GM18519 (cell line): ENCODE data around the gene ITGB3BP.
"Not testable (repeated sequence)": the region's sequence is repeated elsewhere in the genome, so short reads cannot be mapped to it uniquely, and the experiment has no call there.

Experiments used
- ATAC-seq: cut with Tn5 transposase; IDR thresholded peaks from one replicate; pipeline ENCODE4 v1.9.1; 2021; ENCODE audit warnings: mild to moderate bottlenecking, moderate library complexity; ENCODE audit not compliant: unreplicated experiment, low FRiP score

The ITGB3BP gene

GRCh38 chr1:63509718-63510117, 13.3 kb downstream of the ITGB3BP start:
- ATAC-seq, result no peak

DNA sequence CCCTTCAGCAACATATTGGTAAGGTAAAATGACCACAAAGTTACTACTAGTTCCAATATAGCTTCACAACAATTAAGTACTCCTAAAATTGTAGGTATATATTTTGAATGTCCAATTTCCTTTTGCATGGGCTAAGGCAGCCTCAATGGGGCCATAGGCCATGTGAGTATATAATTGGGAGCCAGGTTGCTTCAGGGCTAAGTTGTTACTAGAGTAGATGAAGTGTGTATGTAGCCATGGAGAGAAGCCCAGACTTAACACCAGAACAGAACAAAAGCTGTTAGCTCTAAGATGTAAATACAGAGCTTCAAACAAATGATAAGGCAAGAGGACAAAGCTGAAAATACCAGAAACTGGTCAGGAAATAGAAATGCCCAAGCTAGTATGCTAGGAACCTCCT, 16.2 kb downstream of the ITGB3BP start:
- ATAC-seq, result no peak

- ATAC-seq, result no peak
Observed at GRCh38 chr1:63501256-63501655, 21.8 kb downstream of the ITGB3BP start.

GRCh38 chr1:63498106-63498505, 24.9 kb downstream of the ITGB3BP start:
- ATAC-seq, result no peak

DNA sequence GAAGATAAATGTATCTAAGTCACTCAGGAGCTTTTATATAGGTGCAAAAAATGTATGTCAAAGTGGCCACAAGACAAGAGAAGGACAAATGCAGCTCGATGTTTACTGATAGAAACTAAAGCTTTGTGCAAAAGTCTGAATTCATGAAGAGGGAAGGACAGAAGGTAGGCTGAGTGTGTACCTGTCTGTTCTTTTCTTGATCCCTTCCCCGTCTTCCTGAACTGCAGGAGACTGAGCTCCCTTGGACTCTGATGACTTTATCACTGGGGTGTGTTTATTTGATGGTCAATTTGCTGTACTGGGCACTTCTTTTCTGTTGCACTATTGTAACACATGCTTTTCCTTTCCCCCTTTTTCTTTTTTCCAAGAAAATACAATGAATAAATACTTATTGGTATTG, 25.4 kb downstream of the ITGB3BP start:
- ATAC-seq, result no peak

GRCh38 chr1:63487336-63488065, 35.5 kb downstream of the ITGB3BP start:
- ATAC-seq, result no peak

DNA sequence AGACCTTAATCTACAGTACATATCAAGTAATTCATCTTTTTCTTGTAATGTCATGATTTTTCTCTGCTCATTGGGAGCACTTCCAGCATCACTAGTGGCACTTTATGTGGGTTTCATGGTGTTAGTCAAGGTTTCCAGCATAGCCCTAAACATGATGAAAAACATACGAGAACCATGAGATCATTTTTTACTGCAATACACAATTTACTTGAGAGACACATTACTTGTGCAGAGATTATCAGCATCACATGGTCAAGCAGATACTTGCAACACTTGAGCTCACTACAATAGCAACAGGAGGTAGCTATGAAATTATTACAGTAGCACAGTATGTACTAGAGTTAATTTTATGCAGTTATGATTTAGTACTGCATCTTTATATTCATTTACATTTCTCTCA, 36.4 kb downstream of the ITGB3BP start:
- no peak for ATAC-seq

GRCh38 chr1:63480057-63480456, 43.0 kb downstream of the ITGB3BP start:
- no peak for ATAC-seq

DNA sequence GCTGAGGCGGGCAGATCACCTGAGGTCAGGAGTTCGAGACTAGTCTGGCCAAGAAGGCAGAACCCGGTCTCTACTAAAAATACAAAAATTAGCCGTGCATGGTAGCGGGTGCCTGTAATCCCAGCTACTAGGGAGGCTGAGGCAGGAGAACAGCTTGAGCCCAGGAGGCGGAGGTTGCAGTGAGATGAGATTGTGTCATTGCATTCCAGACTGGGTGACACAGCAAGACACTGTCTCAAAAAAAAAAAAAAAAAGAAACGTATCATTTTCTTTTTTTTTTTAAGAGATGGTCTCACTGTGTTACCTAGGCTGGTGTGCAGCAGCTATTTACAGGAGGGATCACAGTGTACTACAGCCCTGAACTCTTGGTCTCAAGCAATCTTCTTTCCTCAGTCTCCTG, 47.3 kb downstream of the ITGB3BP start:
- no peak for ATAC-seq

DNA sequence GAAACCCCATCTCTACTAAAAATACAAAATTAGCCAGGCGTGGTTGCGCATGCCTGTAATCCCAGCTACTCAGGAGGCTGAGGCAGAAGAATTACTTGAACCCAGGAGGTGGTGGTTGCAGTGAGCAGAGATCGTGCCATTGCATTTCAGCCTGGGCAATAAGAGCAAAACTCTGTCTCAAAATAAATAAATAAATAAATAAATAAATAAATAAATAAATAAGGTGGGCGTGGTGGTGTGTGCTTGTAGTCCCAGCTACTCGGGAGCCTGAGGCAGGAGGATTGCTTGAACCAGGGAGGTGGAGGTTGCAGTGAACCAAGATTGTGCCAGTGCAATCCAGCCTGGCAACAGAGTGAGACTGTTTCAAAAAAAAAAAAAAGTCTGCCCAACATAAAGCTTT, 54.3 kb downstream of the ITGB3BP start:
- not testable (repeated sequence) for ATAC-seq

- ATAC-seq, result no peak
Observed at GRCh38 chr1:63466759-63467158, 56.3 kb downstream of the ITGB3BP start.

DNA sequence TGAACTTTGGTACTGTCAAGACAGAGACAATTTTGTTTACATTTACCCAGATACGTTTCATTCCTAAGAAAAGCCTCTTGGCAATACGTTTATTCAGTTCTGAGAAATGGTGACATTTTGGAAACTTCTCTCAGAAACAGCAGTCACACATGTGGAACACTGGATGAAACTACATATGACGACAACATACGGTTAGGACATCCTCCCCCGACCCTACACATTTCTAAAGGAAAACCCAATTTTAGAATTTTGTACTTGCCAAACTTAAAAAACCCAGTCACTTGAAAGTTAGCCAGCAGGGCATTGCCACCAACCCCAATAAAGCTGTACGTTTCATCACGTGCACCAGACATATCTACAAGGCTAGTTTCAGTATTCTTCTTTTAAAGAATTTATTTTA, 56.8 kb downstream of the ITGB3BP start:
- no peak for ATAC-seq

- no peak for ATAC-seq
Observed at GRCh38 chr1:63463248-63463647, 59.8 kb downstream of the ITGB3BP start.

- no peak for ATAC-seq
Observed at GRCh38 chr1:63461661-63462230, 61.3 kb downstream of the ITGB3BP start.

DNA sequence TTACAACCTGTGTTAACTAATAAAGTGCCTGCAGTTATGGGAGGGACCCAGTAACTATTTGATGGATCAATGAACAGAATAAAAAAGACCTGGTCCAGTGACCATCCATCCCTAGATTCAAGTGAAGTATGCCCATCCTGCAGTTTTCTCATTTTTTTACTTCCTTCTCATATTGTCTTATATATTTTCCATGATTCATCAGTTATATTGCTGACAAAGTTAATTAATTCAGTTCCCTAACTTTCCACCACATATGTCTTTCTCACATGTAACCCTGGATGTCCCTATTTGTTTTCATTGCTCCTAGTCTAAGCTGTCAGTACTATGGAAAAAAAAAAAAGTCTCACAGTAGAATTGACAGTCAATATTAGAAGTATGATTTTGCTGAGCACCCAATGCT, 64.3 kb downstream of the ITGB3BP start:
- no peak for ATAC-seq

- no peak for ATAC-seq
Observed at GRCh38 chr1:63454269-63454668, 68.8 kb downstream of the ITGB3BP start.

DNA sequence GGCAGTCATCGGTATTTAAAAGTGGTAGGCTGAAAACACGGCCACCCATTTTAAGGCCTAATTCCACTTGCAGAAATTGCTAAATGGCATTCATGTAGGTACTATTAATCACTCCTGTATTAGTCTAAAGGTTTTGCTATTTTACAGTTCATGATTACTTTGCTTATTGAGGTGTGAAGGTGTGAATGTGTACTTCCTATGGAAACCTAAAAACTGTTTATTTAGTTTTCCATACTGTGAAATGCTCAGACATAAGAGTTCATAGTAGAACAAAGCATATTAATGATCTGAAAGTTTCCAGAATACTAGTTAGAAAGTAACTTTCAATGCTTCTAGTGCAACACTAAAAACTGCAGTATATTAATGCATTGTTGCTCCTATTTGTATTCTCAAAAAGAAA, 69.8 kb downstream of the ITGB3BP start:
- no peak for ATAC-seq

- no peak for ATAC-seq
Observed at GRCh38 chr1:63450416-63450815, 72.6 kb downstream of the ITGB3BP start.

GRCh38 chr1:63448731-63449246, 74.2 kb downstream of the ITGB3BP start:
- no peak for ATAC-seq

GRCh38 chr1:63442141-63442475, 80.9 kb downstream of the ITGB3BP start:
- no peak for ATAC-seq

GRCh38 chr1:63435161-63435560, 87.9 kb downstream of the ITGB3BP start:
- no peak for ATAC-seq

- ATAC-seq, result no peak
Observed at GRCh38 chr1:63429281-63429680, 93.7 kb downstream of the ITGB3BP start.
